Sciatic nerve (tissue), 2 donors: Measurements from ENCODE around the gene SPTBN1. TPM values are rescaled to one million over a fixed set of nuclear protein-coding genes. Genes with fewer than 3 reads are reported as not detected.

Experiments used
- ATAC-seq: fragments of 200-7000 bp; cut with Tn5 transposase; one replicate; pipeline ENCODE4 v1.9.1; 2020; ENCODE audit warnings: mild to moderate bottlenecking, moderate library complexity
- DNase-seq: peaks from one replicate; pipeline ENCODE4 v3.0.0-alpha.2; 2020; ENCODE audit warnings: low spot score
- intact Hi-C: fragments of 100-400 bp; cut with DNase I; formaldehyde crosslinking; loops from one replicate; pipeline ENCODE4 v1.14.2; 2022
- total RNA-seq: library from RNA; stranded (reverse); fragmentation: NEBNext Ultra II Directional; extraction: Animal tissue kit (Norgen Biotek cat#: 25700); gene quantifications from one replicate; pipeline ENCODE4 v1.2.1, GENCODE V29; 2021
- donor health status: DM: no; HTN: no; CAD: no.
- donor health status: DM: no; HTN: no; CAD: no.

SPTBN1 gene
- total RNA-seq, 1 donor from 2014 or later = 1,016 TPM

- intact Hi-C loops = no loop called here
- ATAC-seq (no peak), DNase-seq (no peak)
Observed at GRCh38 chr2:54577944-54578647, 122.0 kb downstream of the SPTBN1 start.

GRCh38 chr2:54578648-54579045, 122.5 kb downstream of the SPTBN1 start:
- no peak for ATAC-seq
- intact Hi-C loops = no loop called here
- no peak for DNase-seq

- no peak for DNase-seq
- intact Hi-C loops = no loop called here
- no peak for ATAC-seq
Observed at GRCh38 chr2:54579061-54579681, 123.0 kb downstream of the SPTBN1 start.

GRCh38 chr2:54579682-54580620, 123.8 kb downstream of the SPTBN1 start:
- ATAC-seq (no peak), DNase-seq (no peak)
- intact Hi-C loops = no loop called here

- DNase-seq = no peak
- intact Hi-C loops = no loop called here
- no peak for ATAC-seq
Observed at GRCh38 chr2:54581326-54582039, 125.4 kb downstream of the SPTBN1 start.

- no peak for ATAC-seq
- DNase-seq = no peak
- intact Hi-C loops = no loop called here
Observed at GRCh38 chr2:54582987-54583386, 126.9 kb downstream of the SPTBN1 start.

GRCh38 chr2:54584598-54584997, 128.5 kb downstream of the SPTBN1 start:
- DNase-seq (no peak), ATAC-seq (no peak)
- intact Hi-C loops = no loop called here

GRCh38 chr2:54585136-54585733, 129.1 kb downstream of the SPTBN1 start:
- ATAC-seq = no peak
- no peak for DNase-seq

GRCh38 chr2:54586062-54586461, 129.9 kb downstream of the SPTBN1 start:
- no peak for ATAC-seq
- intact Hi-C loops = no loop called here

More at GRCh38 chr2:54585136-54585733, 129.1 kb downstream of the SPTBN1 start:
- intact Hi-C loops = no loop called here

GRCh38 chr2:54586494-54586893, 130.4 kb downstream of the SPTBN1 start:
- ATAC-seq (no peak), DNase-seq (no peak)
- intact Hi-C loops = no loop called here

More at GRCh38 chr2:54586062-54586461, 129.9 kb downstream of the SPTBN1 start:
- no peak for DNase-seq

- DNase-seq = no peak
- no peak for ATAC-seq
- intact Hi-C loops = no loop called here
Observed at GRCh38 chr2:54587171-54588016, 131.3 kb downstream of the SPTBN1 start.

- DNase-seq = no peak
- no peak for ATAC-seq
- intact Hi-C loops = no loop called here
Observed at GRCh38 chr2:54588244-54588899, 132.2 kb downstream of the SPTBN1 start.

GRCh38 chr2:54589038-54589339, 132.9 kb downstream of the SPTBN1 start:
- DNase-seq (no peak), ATAC-seq (no peak)
- intact Hi-C loops = no loop called here

- peak; percentile 18 for ATAC-seq
- no peak for DNase-seq
- intact Hi-C loops = no loop called here
Observed at GRCh38 chr2:54589340-54590215, 133.5 kb downstream of the SPTBN1 start.

- no peak for ATAC-seq
- no peak for DNase-seq
- intact Hi-C loops = no loop called here
Observed at GRCh38 chr2:54590216-54591120, 134.3 kb downstream of the SPTBN1 start.

GRCh38 chr2:54591551-54591950, 135.4 kb downstream of the SPTBN1 start:
- ATAC-seq (no peak), DNase-seq (no peak)
- intact Hi-C loops = no loop called here
